ENCODE measurements around the gene HHLA2.
"Not testable (repeated sequence)": the region's sequence is repeated elsewhere in the genome, so short reads cannot be mapped to it uniquely, and the experiment has no call there.

The HHLA2 gene

DNA sequence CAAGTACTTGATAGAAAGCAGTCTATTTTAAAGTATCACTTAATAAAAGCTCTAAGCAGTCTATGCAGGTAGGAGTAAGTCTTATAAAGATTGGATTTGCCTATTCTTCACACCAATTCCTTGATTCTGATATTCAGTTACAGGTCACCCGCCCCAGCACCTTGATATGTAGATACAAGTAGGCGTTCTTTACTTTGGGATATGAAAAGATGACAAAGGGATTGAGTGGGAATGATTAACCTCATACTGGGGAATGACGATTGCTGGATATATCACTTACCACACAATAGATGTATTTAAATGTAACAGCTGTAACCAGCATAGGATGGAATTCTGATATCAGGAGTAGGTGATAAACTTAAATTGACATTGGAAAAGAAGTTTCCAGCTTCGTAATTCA, 47.1 kb downstream of the HHLA2 start:
- no peak for DNase-seq

DNA sequence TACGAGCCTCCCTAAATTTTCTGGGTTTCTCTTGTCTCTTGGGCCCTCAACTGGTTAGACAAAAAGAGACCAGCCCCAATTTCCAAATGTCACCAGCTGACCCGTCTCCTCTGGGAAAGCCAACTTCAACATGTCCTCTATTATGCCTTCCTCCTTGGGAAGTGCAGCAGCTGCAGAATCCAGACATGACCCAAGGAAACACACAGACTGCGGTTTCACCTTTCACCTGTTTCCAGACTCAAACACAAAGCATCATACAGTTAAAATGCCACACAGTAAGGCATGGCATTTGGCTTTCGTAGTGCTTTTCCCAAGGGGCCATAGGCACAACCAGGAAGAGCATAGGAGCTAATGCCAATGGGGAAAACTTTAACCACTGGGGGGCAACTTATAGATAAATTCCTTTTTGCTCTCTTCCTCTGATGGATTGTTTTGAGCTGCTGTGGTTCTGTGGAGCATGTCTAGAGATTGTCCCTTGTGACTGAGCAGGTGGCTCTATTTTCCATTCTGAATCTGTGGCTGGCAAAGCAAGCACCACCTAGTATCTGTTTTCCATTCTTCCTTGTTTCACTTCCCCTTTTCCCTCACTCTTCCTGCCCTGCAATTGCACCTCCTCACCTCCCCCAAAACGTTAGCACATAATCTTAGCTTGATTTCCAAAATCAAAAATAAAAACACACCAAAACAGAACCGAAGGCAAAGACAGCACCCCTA, 49.3 kb downstream of the HHLA2 start:
- peak; percentile 75 for DNase-seq

DNA sequence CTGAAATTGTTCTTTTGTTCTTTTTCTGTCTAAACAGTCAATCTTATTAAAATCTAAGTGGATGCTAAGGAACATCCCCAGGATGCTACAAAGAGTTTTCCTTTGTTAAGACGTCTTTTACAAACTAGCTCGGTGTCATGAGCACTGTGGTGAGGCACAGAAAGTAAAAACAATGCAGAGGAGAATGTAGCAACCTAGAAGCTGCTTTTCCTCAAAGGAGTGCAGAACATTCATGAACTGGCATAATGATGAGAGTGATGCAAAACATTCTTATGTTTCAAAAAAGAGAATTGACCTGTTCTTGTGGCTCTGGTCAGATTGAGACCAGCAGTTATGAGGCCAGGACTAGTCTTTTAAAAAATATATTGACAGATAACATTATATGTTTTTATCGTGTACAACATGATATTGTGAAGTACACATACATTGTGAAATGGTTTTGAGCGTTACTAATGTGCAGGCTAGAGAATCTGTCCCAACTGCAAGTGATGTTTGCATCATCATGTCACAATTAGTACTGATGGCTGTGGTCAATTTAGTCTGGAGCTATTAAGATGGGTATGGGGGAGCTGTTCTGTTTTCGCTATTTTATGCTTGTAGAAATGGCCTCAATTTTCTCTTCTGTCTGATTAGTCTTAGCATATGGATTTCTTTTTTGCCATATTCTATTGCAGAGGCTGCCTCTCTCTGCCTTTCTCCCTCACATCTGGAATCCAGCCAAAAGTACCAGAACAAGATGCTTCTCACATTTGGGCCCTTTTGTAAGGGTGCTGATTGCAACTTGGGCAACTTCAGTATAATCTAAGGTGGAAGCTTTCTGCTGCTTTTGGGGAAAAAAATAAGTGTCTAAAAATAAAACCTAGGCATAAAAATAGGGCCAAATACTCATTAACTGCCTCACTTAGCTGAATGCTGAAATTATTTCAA, 50.2 kb downstream of the HHLA2 start:
- no peak for DNase-seq

DNA sequence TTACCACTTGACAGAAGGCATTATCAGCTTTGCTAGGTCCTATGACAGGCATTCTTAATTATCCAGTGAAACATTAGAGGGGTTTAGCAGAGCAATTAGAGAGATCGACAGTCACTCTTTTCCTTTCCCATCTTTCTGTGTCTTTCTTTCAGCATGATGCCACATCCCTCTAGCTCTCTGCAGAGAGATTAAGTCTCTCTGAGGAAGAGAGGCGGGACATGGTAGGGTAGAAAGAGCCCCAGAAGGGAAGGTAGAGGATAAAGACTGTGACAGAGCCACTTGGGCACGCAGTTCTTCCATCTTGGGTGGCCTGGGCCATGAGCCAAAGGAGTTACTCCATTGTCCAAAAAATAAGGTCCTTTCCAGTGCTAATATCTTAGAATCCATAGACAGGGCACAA, 55.8 kb downstream of the HHLA2 start:
- DNase-seq: no peak

DNA sequence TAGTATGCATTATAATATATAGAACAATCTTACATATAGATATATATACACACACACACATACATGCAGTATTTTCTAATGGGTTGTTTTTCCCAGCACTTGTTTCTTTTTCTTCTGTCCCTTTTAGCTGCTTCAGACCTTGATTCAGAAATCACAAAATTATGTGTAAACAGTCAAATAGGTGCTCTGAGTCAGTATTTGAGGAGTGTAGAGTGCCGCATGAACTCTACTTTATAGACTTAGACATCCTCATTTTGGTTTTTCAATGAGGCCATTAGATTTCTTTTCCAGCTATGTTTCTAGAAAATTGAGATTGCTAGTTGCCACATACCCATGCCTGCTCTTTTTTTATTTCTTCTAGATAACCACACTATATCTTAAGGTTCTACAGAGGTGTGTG, 58.2 kb downstream of the HHLA2 start:
- no peak for DNase-seq

DNA sequence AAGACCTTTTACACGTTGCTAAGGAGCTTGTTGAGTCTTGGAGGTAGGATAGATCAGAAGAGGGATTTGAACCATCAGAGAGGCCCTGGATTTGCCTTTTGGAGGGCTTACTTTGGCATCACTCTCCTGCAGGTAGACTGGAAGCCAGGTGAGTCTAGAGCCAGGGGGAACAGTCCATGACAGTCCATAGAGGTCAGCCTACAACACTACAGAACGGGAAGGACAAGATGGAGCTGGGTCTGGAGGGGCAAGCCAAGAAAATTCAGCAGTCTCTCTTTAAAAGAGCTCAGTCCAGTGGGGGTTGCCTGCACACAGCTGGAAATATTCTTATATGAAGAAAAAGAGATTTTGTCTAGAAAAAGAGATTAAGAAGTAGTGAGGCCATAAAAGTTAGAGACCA, 60.7 kb downstream of the HHLA2 start:
- no peak for DNase-seq

DNA sequence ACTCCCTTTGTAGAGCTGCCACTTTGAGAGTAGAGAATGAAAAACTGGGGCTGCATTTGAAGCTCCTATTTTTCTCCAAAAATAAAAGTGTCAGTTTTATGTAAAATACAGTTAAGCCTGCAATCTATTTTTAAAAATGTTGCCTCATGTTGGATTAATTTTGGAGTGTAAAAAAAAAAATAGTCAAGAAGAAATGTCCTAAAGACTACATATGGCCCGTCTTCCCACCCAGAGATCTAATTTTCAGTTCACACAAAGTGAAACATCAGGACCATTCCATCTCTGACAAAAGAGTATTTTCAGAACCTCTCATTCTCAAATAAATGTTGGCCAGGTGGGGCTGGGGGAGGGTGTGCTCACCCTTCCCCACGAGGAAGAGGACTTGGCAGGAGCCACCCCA, 62.7 kb downstream of the HHLA2 start:
- no peak for DNase-seq

DNA sequence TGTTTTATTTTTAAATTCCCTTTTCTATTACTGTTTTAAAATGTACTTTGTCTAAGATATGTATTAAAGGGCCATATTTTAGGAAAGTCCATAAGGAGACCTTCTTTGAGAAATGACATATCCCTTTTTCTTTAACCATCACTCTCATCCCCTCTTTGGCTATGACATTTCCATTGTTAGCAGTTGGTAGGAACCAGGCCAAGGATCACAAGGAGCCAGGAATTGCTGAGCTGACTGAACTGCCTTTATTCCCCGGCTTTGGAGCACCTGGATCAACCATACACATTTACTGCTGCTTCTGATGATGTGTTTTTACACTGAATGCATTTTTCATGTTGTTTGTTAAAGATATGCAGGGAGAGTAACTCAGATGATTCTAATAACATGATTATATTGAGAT, 79.7 kb downstream of the HHLA2 start:
- DNase-seq: no peak

DNA sequence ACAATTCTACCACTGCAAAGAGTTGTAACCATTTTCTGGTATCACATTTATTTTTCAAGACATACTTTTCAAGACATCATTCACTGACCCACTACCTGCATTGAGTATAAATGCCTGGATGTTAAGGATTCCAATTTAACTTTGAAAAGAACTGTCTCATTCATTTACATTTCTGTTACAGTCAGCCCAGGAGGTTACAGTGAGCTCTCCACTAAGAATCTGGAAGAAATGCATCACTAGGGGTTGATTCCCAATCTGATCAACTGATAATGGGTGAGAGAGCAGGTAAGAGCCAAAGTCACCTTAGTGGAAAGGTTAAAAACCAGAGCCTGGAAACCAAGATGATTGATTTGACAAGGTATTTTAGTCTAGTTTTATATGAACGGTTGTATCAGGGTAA, 81.0 kb downstream of the HHLA2 start:
- no peak for DNase-seq

DNA sequence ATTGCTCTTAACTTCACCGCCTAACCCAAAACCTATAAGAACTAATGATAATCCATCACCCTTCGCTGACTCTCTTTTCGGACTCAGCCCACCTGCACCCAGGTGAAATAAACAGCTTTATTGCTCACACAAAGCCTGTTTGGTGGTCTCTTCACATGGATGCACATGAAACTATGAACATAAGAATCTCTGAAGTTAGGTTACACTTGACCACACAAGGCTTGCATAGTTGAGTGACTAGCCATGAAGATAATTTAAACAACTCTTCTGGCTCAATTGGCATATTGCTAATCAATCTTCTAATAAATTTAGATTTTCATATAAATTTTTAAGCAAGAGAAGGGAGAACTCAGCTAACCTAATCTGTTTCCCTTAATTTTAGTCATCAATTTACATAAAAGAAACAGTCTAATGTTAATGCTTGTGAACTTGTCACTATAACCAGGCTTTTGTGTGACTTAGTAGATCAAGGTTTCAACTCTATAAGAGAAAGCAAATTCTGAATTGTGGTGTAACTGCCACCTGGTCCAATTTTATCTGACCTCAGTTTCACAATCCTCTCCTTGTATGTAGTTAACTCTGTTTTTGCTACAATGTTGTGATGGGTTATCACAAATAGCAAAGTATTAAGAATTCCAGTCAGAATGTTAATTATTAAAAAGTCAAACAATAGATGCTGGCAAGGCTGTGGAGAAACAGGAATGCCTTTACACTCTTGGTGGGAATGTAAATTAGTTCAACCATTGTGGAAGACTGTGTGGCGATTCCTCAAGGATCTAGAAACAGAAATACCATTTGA, 82.0 kb downstream of the HHLA2 start:
- DNase-seq: no peak

DNA sequence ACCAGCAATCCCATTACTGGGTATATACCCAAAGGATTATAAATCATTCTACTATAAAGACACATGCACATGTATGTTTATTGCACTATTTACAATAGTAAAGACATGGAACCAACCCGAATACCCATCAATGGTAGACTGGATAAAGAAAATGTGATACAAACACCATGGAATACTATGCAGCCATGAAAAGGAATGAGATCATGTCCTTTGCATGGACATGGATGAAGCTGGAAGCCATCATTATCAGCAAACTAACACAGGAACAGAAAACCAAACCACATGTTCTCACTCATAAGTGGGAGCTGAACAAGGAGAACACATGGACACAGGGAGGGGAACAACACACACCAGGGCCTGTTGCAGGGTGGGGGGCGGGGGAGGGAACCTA, 82.6 kb downstream of the HHLA2 start:
- DNase-seq: not testable (repeated sequence)

DNA sequence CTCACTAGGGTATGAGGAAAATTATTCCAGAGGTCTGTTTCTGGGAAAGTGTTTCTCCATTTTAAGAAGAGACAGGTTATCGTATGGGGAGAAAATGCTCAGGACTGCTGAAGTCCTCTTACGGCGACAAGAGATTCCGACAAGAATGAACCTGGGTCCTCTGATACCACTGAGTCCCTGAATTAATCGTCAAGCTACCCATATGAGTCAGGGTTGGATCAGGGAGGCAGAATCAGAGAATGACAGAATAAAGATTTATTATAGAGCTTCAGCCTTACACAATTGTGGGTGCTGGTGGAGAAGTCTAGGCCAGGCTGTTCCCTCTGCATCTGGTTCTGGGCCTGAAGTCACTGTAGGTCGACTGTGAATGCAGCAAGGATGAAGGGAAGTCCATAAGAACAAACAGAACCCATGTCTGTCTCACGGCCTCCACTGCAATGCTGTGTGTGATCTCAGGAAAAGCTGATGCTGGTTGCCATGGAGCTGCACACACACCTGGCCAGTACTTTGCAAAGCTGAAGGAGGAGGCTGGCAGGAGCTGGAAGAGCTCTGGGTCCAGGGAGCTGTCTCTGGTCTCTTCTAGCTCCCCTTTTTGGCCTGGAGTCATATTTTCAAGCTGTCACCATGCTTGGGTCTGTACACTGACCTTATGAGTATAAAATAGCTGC, 83.9 kb downstream of the HHLA2 start:
- DNase-seq: no peak

DNA sequence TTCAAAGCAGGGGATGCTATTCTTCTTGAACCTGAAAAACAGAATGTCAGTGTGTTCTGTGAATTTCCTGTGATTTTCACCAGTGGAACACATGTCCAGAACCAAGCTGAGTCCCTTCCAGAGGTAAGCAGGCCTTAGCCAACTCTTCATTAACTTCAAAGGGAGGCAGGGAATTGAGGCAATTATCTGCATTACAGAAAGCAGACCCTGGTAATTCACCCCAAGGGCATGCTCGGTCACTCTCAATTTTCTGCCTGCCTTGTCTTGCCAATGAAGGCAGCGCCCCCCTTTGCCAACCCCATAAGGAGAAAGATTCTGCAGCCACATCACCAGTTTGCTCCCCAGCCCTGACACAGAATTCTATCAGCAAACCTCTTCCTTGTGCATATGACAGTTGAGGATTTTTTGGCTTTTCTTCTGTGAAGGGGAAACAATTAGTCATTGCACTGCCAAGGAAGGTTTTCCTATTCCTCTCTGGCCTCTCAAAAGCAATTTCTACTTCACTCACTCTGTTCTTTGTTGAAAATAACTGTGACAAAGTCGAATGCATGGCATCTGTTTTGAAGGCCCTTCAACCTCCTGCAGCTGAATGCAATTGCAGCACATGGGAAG, 85.3 kb downstream of the HHLA2 start:
- DNase-seq: no peak

DNA sequence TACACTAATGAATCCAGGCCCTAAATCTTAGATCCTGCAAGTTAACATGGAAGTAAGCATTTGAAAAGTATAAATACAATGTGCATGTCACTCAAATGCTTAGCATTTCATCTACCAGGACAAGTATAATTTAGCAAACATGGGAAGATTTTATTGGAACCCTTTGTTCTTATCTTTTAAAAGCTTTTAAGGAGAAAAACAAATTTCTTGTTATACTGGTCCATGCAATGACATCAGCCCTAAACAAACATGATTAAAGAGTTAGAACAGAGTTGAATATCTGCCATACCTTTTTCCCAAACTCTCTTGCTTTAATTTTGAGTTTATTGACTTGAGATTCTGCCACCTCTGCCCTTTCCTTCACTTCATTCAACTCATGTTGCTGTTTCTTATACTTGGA, 87.0 kb downstream of the HHLA2 start:
- DNase-seq: no peak

DNA sequence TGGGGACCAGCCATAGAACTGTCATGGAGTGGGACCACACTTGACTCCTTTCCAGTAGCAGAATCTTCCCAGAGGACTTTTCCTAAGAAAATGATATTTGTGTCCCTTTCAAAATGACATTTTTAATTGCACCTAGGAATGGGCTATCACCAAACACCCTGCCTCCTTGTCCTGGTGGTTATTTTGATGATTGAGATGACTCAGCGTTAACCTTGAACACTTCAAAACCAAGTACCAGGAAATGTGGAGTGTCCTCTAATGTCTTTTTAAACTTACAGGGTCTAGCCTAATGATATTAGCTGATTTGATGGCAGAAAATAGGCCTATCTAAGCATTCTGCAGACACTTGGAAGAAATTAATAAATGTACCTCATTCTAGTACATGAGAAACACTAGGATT, 90.7 kb downstream of the HHLA2 start:
- DNase-seq: no peak

DNA sequence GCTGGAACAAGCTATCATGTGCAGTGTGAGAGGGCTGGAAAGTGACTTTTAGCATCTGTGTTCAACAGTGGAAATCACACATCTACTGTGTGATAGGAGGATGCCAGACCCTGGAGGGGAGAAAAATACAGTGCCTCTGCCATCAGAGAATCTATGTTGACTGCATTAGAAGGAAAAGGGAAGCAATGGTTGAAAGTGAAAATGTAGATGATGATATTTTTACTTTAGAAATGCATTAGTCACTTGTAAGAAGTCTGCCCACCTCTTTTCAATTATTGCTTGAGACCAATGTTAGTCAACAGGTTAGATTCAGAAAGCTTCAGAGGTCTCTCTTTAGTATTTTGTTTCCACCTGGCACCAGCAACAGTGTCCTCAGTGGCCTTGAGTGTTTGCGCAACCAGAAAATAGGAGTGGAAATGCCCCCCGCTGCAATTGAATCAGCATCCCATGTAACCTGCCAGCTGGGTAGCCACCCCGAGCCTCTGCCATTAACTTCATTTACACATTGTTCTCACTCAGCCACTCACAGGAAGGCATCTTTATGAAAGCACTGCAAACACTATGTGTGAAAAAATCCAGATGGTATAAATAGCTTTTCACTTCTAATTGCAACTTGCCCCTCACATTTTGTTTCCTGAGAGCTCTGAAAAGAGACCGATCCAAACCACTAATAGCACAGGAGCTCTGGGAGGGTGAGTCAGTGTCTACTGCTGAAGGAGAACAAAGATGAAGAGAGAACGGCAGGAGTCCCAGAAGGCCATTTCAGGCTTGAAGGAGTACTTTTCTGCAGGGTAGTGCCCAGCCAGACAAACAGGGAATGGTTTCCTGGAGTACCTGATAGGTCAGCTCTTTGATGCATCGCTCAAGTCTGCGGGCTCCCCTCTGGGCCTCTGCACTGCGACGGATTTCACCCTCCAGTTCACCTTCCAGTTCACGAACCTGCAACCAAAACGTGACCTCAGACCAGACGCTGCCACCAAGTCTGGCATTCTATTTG, 92.1 kb downstream of the HHLA2 start:
- DNase-seq: peak; percentile 89

DNA sequence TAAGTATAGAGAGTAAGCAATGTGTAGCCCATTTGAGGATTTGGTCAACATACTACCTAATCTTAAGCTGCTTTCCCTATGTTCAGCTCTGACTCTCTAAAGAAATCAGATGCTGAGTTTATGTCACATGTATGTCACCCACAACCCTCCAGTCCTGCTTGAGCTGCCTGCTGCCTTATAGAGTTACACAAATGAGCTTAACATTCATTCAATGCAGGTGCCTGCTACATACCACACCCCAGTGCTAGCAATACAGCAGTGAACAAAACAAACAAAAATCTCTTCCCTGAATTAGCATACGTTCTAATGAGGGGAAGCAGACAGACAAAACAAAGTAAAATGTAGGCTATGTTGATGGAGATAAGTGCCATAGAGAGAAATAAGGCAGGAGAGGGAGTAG, 93.0 kb downstream of the HHLA2 start:
- DNase-seq: peak; percentile 20

DNA sequence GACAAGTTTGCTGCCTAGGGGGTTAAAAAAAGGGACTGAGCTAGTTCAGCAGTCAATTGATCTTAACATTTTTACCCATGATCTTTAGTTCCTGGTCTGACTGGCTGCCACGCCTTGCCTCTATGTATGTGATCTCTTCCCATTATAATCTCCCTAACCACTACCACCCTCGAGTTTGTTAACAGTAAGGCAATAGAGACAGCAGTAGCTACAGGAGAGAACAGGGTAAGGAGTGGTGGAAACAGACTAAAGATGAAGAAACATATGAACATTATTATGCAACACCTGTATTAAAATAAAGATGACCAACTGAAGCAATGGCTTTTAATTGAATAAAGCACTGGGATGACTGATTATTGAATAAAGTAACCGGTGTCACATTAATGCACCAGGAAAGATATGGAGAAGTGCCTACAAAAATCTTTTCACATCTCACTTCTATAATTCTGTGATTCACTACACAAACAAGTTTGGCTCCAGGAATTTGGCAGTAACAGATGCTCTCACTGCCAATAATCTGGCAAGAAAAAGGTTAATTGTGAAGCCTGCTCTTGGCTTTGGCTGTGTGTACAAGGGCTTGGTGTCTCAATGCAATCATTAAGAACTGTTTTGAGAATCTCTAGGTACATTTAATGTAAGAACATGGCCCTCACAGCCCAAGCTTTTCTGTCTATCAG, 95.7 kb downstream of the HHLA2 start:
- no peak for DNase-seq

DNA sequence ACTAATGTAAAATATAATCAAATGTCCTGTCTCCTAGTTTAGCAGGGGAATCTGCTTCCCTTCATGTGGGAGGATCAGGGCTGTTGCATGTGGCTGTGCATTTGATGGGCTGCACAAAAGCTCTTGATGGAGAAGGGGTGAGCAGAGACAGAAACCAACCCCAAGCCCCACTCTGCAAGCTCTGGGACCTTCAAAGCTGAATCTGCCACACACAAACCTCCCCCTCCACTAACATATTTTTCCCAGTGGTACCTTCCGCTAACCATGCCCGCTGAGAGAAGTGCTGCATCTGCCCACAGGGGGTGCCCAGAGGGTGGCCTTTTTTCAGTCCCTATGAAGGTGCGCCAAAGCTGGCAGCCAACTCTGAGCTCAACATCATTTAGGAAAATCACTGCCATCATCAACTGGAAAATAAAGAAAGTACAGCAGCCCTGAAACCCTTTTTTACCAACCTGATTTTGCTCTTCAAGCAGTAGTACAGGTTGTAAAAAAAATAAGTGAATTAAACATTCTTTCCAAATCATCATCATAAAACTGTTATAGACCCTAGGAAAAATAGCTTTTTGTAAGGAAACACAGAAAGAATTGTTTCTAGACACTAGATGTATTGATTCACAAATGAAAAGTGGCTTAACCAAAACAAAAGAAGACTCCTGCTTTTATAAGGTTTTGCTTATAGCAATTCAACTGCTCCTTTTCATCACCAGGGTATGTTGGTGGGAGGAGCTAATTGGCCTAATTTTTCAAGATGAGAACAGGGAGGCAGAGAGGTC, 97.0 kb downstream of the HHLA2 start:
- no peak for DNase-seq

DNA sequence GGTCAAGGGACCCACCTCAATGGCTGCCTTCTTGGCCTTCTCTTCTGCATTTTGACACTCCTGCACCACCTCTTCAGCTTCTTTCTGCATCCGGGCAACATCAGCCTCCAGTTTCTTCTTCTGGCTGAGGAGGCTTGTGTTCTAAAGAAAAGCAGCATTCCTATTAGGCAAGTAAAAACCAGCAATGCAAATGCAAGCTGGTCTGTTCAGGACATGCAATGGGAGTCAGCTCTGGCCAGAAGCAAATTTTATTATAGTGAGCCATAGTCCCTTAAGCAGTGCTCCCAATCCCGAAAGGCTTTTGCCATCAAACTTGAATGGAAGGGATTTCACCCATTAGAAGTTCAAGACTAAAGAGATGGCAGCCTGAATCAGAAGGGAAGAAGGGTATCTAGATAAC, 97.7 kb downstream of the HHLA2 start:
- no peak for DNase-seq

All from NCI-H2107 (cell line).